K562 (cell line): Measurements from ENCODE around the gene RETN. TPM values are rescaled to one million over a fixed set of nuclear protein-coding genes. Genes with fewer than 3 reads are reported as not detected.

Experiments
- HDAC1 ChIP-seq, 2 experiments: fragments of 450-650 bp; IDR thresholded peaks; 2 replicates each; pipeline ENCODE4 v1.6.1; 2016 to 2017; ENCODE audit warnings: inconsistent platforms in 1 of 2, mild to moderate bottlenecking in 1 of 2, moderate library complexity in 1 of 2
- HINFP ChIP-seq: fragments of 450-650 bp; conservative IDR thresholded peaks from 2 replicates; pipeline ENCODE4 v1.6.1; 2016; ENCODE audit warnings: missing genetic modification characterization, low read depth, mild to moderate bottlenecking, control low read depth, missing compliant biosample characterization
- IRF9 ChIP-seq: fragments of 450-650 bp; IDR thresholded peaks from 2 replicates; pipeline ENCODE4 v1.6.1; 2016; ENCODE audit warnings: missing biosample characterization, missing genetic modification characterization
- JUND ChIP-seq, 2 experiments: IDR thresholded peaks; 2 replicates in 1 of 2; 3 replicates in 1 of 2; pipeline ENCODE4 v1.6.1; 2011; ENCODE audit warnings: borderline replicate concordance in 2 of 2, low read depth in 2 of 2, low read length in 2 of 2, improper control_type of control experiment in 1 of 2, missing biosample characterization in 1 of 2, missing genetic modification characterization in 1 of 2, missing genetic modification reagents in 1 of 2
- polyA plus RNA-seq, 8 experiments: library from polyadenylated mRNA; depleted of rRNA in 4 of 8; stranded (reverse) in 5 of 8; unstranded in 3 of 8; fragments of >200 nt; fragmentation: Nextera tagmentation in 2 of 8; fragmentation: Illumina TruSeq in 1 of 8; extraction: Ambion mirVana in 2 of 8; extraction: Trizol in 1 of 8; gene quantifications; 2 replicates each; pipeline versions ENCODE4 v1.2.1 to v1.2.3, GENCODE V29; 2011 to 2014; ENCODE audit warnings: inconsistent platforms in 1 of 8, missing spikeins in 1 of 8
- total RNA-seq, 7 experiments: library from RNA; depleted of rRNA in 6 of 7; stranded (reverse); fragments of >200 nt in 6 of 7; fragmentation: Illumina TruSeq in 2 of 7; extraction: Trizol in 2 of 7; gene quantifications; 2 replicates each; pipeline versions ENCODE4 v1.2.1 to v1.2.3, GENCODE V29; 2011 to 2021; ENCODE audit warnings: low replicate concordance in 1 of 7

The RETN gene
- total and polyA plus RNA-seq, 9 of the 15 experiments (the other 6 are each of a cell fraction or from before 2014, with no cell fraction given), result not detected

- no peak for TF ChIP-seq HINFP
- no peak for TF ChIP-seq IRF9 (tag)
- TF ChIP-seq JUND (IDR thresholded peaks at IDR 0.05; ENCODE audit: borderline replicate concordance, low read depth, low read length), result no peak
- no peak for TF ChIP-seq JUND (tag; IDR thresholded peaks at IDR 0.05; ENCODE audit: borderline replicate concordance, low read depth, low read length)
- TF ChIP-seq HDAC1 (IDR thresholded peaks at IDR 0.05), result no peak
Measured at GRCh38 chr19:7699417-7700401, 30.9 kb downstream of the RETN start (continued).
